HG02678 (cell line): ENCODE results near the gene TGFBR3.
"Not testable (repeated sequence)": the region's sequence is repeated elsewhere in the genome, so short reads cannot be mapped to it uniquely, and the experiment has no call there.

Experiments
- ATAC-seq: cut with Tn5 transposase; IDR thresholded peaks from one replicate; pipeline ENCODE4 v1.9.1; 2021; ENCODE audit warnings: mild to moderate bottlenecking, moderate library complexity; ENCODE audit not compliant: unreplicated experiment

The TGFBR3 gene

DNA sequence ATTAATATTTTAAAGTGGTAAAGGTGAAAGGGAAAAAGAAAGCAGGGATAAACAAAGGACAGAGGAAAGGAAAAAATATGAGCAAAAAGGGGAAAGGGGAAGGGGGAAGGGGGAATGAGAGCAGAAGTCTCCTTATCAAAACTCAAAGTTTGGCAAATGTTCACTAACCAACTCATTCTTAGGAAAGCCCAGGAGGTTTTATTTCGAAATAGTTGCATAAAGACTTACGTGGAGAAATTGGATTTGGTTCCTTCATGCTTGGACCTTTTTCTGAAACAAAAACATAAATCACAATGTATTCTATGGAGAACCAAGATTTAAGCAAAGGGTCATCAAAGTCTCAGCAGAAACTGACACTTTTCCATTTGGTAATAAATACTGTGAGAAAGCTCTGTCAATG is 188.1 kb downstream of the TGFBR3 start:
- ATAC-seq, result no peak

GRCh38 chr1:91697416-91697815 is 188.5 kb downstream of the TGFBR3 start:
- peak; percentile 92 for ATAC-seq

DNA sequence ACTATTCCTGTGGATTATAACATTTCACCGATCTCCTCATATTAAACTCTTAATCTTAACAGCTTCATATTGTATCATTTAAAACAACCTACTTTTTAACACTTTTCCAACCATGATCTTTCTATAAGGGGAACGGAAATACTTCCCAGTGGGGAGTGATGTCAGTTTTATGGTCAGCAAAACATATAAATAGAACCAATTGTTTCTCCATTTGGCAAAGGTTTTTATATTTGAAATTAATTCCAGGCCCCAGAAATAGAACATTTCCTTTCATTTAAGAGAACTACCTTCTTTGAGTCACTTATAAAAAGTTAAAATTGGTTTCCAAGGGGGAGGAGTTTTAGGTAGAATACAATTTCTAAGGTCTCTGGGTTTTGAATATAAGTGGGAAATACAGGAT is 189.6 kb downstream of the TGFBR3 start:
- ATAC-seq, result no peak

DNA sequence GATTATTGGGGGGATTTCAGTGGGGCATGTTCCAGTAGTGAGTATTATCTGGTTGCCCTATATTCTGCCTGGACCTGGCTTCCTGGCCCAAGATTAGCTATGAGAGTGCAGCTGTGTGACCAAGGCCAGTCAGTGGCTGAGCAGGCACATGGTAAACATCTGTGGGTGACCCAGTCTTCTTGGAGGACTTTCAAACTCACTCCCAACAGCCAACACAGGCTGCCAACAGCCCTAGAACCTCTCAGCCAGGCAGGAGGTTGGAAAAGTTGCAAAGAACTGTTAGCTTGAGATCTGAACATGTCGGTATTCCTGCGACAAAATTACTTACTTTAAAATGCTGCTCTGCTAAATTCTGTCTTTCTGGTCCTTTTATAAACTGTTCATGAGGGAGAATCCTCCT is 192.4 kb downstream of the TGFBR3 start:
- ATAC-seq, result no peak

- no peak for ATAC-seq
Measured at GRCh38 chr1:91691525-91691924, 194.4 kb downstream of the TGFBR3 start.

DNA sequence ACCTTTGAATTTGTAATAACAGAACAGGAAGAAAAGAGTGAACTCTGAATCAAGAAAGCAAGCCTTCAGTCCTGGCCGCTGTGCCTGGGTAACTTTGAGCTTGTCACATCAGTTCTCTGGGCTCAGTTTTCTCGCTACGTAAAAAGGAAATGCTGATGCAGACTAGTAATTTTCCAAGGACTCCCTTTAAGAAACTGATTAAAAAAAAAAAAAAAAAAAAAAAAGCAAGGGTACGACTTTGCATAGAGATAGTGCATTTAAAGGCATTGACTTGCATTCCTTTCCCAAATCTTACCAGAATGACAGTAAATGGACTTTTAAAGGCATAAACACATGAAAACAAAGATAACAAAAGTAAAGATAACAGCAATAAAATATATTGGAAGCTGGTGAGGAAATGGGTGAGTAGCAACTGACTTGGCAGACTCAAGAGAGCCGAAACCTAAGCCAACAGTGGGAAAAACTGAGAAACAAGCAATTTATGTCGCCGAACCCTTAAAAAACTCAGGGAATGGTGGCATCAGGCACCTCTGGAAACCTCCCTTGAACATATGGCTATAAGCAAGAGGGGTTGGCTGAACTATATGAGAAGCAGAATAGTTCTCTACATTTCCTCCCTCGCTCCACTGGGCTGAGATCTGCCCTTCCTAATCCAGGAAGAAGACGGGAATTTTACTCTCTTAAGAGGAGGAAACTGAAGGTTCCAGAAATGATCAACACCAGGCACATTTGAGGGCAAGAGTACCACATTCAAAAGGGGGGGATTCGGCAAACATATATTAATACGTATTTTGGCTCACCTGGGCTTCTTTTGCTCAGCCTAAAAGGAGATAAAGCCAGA is 196.1 kb downstream of the TGFBR3 start:
- no peak for ATAC-seq

DNA sequence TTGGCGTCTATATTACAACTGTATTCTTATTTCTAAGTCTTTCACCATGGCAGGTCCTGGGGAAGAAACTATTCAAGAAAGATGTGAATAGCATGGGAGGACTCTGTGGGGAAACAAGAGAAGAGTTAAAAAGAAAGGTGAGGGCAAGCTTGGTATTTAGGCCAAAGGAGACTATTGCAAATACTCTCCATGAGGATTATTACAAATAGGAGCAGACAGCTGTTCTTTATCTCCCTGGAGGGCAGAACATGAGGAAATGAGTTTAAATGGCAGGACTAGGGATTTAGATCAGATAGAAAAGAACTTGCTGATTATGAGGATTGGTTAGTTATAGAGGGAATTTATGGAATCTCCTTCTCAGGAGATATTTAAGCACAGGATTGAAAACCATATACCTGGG is 198.5 kb downstream of the TGFBR3 start:
- no peak for ATAC-seq

DNA sequence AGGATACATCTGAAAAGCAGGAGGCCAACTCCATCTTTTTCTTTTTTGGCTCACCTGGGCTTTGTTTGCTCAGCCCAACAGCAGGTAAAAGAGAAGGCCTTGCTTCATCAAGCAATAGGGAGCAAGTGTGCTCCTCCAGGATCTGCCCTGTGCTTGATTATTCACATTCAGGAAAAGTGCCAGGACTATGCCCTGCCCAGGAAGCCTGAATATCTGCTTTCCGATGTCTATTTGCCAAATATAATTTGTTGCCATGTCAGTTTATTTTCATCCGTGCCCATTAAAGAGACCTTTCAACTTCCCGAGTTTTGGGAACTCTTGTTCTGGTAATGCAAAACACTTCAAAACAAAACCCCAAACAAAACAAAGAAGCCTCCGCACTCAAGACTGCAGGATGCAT is 200.0 kb downstream of the TGFBR3 start:
- ATAC-seq, result no peak

DNA sequence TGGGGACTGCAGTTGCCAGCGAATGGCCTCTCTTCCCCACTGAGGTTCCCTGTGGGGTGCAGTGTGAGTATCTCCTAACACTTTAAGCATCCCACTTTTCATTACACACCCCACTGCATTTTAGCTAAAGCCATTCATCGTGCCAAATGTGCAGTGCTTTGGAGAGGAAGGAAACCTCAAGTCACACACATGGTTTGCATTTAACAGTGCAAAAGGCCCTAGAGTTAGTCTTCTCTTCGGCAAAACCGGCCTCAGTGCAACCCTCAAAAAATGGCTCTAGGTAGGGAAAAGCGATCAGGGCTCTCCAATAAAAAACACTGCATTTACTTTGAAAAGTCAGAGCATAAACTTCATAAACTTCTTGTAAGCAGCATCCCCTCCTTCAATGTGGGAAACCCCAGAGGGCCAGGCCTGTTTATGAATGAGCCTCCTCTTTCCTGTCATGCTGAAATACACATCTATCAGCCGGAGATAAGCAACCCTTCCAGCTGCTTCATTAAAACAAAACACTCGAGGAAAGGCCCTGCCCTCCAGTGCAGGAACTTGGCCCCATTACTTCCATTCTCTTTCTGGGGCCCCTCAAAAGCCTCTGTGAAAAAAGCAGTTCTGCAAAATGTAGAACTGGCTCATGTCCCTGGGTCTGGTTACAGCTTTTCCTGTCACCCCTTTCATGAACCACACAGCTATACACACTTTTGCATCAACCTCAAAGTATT is 201.3 kb downstream of the TGFBR3 start:
- ATAC-seq, result peak; percentile 44

GRCh38 chr1:91683598-91683951 is 202.4 kb downstream of the TGFBR3 start:
- ATAC-seq, result no peak

- no peak for ATAC-seq
Measured at GRCh38 chr1:91682882-91683597, 202.9 kb downstream of the TGFBR3 start.

DNA sequence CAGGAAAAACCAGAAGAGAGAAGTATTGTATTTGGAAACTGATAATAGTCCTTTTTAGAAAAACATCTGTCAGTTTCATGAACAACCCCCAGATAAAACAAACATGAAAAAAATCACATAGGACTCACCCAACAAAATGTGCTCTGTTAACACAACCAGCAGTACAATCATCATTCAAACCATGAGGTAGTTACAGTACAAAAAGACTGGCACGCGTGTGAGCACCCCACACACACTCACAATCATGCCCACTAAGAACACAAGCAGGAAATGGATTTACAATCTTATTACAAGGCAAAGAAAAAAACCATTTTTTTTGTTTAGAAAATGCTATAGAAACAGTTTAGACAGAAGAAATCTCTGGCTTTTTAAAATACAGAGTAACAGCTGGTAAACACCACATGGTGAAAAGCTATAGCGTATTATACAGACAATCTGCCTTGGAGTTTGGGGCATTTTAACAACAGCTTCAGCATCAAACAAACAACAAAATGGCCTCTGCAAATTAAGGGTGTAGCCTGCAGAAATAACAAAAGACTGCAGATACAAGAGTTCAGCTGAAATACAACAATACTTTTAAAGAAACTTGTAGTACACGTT is 205.3 kb downstream of the TGFBR3 start:
- peak; percentile 42 for ATAC-seq

DNA sequence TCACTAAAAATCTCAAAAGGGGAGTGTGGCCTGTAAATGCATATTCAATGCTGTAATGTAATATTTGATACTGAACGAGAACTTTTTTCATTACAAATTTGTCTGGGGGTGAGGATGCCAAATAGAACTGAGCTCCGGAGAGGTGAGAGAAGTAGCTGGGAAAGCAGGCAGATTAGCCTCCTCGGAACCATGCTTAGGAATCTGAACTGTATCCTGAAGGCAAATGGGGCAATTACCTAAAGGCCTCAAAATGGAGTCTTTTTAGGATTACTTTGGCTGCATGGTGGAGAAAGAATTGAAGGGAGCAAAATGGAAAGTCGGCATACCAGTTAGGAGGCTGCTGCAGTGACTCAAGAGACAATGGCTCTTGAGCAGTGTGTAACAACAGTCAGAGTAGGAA is 206.5 kb downstream of the TGFBR3 start:
- ATAC-seq, result no peak

DNA sequence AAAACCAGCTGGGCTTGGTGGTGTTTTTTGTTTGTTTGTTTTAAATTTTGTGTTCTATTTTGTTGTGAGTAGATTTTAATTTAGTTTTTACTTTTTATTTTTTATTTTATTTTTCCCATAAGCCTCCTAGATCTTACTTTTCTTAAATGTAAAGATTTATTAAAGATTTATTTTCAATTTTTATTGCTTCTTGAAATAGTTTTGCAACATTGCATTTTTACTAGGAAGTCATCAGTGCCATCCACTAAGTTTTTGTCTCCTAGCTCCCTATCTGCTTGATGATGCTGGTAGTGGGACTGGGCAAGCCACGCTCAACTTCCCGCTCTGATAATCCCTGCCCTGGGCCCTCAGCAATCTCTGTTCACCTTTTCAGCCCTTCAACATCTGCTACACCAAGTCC is 209.9 kb downstream of the TGFBR3 start:
- no peak for ATAC-seq

DNA sequence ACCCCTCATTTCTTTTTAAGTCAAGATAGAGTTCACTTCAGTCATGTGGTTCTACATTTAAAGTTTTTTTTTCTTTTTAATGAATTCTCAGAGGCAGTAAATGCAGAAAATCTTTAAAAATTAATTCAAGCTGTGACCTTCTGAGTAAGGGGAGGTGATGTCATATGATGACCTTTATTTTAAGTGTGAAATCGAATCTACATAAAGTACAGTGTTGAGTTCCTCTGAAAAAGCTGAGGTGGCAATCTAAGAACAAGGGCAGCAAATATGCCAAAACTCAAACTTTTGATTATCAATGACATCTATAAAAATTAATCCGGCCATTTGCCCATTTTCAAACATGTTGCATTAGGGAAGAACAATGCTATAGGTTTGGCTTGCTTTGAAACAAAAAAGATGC is 211.8 kb downstream of the TGFBR3 start:
- no peak for ATAC-seq

GRCh38 chr1:91673613-91674012 is 212.3 kb downstream of the TGFBR3 start:
- ATAC-seq, result no peak

DNA sequence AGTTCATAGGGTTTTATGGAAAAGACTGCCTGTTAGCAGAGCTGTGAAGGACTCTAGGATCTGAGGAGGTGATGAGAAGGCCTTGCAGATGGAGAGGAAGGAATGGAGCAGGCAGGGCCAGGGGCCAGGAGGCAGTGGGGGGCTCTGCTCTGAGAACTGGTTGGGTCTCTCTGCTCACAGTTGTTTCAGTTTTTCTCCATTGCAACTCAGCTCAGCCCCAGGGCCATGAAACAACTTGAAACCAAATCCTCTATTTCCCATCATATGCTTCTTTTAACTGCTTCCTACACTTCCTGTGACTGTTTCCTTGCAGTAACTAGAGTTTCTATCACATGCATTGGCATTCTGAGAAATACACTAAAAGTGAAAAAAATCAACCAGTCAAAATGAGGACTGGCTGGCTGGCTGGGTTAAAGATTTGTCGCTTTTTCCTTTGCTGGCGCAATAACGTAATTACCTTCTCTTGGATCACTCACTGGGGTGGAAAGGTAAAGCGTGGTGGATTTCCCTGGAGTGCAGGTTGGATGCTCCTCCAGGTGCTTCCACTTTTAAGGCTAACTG is 213.3 kb downstream of the TGFBR3 start:
- no peak for ATAC-seq

- no peak for ATAC-seq
Measured at GRCh38 chr1:91670781-91671180, 215.2 kb downstream of the TGFBR3 start.

DNA sequence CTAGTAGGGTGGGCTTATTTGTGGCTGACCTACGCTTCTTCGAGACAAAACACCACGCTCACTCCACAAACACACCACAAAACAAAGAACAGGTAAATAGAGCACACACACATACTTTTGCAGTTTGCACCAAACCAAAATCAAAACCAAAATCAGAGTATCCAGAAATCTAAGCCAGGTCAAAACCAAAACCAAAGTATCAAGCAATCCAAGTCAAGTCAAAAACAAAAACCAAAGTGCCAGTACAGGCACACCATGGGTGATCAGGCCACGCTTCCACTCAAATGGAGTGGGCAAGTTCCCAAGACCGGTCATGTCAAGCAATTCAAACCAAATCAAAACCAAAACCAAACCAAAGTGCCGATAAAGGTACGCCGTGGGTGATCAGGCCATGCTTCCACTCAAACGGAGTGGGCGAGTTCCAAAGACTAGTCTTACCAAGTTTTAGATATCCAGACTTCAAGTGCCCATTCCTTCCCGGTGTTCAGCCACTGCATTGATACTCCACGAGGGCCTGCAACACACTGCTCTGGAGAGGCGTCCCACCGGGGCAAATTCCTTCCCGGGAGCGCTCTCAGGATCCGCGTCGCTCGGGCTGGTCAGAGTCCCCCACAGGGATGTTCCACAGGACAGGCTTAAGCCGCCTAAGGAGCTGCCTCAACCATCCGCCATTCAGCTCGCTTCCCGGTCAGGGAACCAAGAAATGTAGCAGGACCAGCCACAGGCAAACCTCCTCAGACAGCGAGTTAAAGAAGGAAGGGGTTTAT is 216.2 kb downstream of the TGFBR3 start:
- no peak for ATAC-seq

- ATAC-seq, result not testable (repeated sequence)
Measured at GRCh38 chr1:91666651-91667050, 219.3 kb downstream of the TGFBR3 start.
